ENCODE data around the gene TCERG1L. TPM values are rescaled to one million over a fixed set of nuclear protein-coding genes. Genes with fewer than 3 reads are reported as not detected.

Gene TCERG1L
- total RNA-seq, 1 experiment from 2014 or later: not detected

GRCh38 chr10:131071721-131072120, 239.8 kb downstream of the TCERG1L start:
- DNase-seq (ENCODE audit: low read depth): no peak

- DNase-seq (ENCODE audit: low read depth): no peak
Observed at GRCh38 chr10:131070856-131071255, 240.7 kb downstream of the TCERG1L start.

GRCh38 chr10:131068760-131069159, 242.8 kb downstream of the TCERG1L start:
- no peak for DNase-seq (ENCODE audit: low read depth)

DNA sequence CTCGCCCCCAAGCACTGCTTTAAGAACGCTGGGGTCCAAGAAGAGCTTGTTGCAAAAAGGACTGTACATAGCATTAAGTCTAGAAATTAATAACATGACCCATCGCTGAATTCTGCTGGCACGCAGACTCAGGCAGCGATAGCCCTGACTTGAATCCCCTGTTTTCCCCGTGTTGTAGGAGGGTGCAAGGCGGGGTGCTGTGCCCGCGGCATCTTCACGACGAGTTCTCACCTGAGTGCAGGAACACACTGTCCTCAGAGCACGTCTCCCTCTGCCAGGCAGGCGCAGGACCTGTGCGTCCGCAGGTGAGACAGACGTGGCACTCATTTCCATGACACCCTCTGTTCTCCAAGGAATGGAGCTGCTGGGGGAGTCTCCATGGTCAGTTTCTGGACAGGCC, 243.2 kb downstream of the TCERG1L start:
- DNase-seq (ENCODE audit: low read depth): no peak

DNA sequence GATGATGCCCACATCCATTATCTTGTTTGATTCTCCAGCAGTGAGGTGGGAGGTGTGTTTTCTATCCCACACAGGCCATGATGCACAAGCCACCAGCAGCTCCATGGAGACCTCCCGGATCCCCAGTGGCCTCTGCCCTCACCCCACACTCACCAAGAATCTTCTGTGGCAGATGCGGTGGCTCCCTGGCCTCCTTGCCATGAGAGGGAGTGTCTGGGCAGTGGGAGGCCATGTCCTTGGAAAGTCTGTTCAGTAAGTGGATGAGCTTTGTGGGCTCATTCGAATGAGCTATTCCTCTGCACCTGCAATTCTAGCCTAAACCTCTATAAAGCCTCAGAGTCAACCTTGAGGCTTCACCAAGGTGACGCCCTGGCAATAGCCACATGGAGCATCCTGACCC, 243.8 kb downstream of the TCERG1L start:
- no peak for DNase-seq (ENCODE audit: low read depth)

DNA sequence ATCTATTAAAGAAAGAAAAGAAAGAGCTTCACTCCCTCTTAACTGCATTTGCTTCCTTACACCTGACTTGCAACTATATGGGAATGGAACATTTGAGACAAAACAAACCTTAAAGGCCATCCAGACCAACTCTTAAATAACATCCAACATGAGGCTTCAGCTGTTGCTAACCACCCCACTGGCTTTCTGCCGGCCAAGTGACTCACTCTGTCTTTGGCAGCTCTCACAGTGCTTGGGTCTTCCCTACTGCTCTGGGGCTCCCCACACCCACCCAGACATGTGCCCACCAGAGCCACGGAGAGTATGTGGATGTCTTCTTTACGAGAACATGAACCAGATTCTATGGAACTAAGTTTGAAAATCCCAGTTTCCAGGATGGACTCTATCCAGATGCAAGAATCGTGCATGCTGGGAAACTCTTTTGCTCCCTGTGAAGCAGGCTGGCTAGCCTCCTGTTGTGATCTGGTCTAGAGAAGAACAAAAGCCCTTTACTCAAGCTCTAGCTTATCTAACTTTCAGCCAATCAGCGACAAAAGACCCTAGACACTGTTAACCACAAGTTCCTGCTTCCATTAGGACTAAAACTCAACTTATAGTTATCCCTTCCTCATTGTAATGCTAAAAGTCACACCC, 245.7 kb downstream of the TCERG1L start:
- no peak for DNase-seq (ENCODE audit: low read depth)

DNA sequence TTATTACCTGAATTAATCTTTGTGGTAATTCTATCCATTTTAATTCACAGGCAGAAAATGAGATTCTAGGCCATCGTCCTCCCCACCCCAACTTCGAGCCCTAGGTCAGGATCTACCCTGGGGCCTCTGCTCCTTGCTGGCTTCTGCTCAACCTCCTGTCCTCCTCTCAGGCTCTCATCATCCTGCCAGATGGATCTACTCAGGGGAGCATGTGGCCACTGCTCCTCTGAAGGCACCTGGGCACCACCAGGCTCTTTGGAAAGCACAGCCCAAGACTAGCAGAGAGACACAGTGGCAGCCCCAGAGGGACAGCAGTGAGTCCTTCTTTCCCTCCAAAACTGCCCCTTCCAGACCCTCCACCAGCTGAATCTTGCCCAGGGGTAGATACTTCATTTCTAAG, 248.2 kb downstream of the TCERG1L start:
- DNase-seq (ENCODE audit: low read depth): no peak

- no peak for DNase-seq (ENCODE audit: low read depth)
Observed at GRCh38 chr10:131062621-131063260, 248.8 kb downstream of the TCERG1L start.

- no peak for DNase-seq (ENCODE audit: low read depth)
Observed at GRCh38 chr10:131061216-131061615, 250.3 kb downstream of the TCERG1L start.

GRCh38 chr10:131059881-131060280, 251.6 kb downstream of the TCERG1L start:
- no peak for DNase-seq (ENCODE audit: low read depth)

DNA sequence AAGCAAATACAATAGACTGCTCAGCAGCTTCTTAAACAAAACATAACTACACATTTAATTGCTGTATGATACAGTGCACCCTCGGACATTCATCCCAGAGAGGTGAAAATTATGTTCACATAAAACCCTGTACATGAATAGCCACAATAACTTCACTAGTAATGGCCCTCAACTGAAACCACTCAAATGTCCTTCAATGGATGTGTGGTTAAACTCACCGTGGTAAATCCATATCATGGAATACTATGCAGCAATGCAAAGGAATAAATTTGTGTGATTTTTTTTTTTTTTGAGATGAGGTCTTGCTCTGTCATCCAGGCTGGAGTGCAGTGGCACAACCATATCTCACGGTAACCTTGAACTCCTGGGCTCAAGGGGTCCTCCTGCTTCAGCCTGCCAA, 252.7 kb downstream of the TCERG1L start:
- DNase-seq (ENCODE audit: low read depth): no peak

DNA sequence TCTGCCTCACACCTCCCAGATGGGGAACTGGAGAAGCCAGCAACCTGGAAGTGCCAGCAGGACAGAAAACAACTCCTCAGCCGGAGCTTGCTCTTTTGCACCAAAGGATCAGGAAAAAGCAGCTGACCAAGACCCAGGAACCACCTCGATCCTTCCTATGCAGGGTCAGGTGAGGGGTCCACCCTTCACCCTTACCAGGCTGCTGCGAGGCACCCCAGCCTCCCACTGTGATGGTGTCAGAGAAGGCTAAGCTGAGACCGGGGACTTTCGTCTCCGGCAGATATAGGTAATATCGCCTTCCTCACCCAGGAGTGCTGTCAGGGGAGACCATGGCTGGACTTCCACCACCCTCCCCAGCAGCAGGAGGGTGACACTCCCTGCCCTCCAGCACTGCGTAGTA, 254.7 kb downstream of the TCERG1L start:
- DNase-seq (ENCODE audit: low read depth): no peak

GRCh38 chr10:131056091-131056579, 255.4 kb downstream of the TCERG1L start:
- no peak for DNase-seq (ENCODE audit: low read depth)

GRCh38 chr10:131055437-131055836, 256.1 kb downstream of the TCERG1L start:
- DNase-seq (ENCODE audit: low read depth): no peak

DNA sequence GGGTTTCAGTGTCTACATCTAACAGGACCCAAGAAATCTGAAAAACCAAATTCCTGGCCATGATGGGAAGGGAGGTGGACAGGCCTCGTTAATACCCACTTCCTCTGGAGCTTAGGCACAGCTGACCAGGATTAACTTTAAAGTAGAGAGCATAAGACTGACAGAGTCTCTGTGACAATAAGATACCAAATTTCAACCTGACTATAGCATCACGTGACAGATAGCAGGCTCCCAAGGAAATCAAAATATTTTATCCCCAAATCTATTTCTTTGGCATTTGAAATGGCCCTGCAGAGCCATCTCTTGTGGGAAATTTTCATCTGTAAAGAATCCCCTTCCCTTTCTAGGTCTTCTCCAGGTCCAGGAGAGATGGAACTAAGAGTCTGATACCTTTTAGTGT, 258.3 kb downstream of the TCERG1L start:
- no peak for DNase-seq (ENCODE audit: low read depth)

DNA sequence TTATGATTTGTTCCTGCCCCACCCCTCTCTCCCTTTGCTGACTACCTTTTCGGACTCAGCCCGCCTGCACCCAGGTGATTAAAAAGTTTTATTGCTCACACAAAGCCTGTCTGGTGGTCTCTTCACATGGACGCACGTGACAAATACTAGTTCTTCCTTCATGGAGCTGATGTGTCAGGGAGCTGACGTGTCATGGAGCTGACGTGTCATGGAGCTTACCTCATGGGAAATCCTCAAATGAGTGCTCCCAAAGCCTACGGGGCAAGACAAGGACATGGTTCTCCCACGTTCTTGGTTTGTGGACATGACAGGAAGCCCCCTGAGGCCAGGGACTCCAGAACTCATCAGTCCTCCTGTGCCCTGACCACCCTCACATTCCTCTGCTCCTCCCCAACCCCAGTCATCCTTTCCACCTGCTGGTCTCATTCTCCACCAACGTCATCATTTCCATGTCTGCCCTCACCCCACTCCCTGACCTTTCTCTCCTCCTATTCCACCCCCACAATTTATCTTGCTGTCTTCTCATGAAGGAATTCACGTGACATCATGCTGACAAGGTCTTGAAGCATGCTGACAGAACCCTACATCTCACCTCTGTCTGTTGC, 261.3 kb downstream of the TCERG1L start:
- no peak for DNase-seq (ENCODE audit: low read depth)

DNA sequence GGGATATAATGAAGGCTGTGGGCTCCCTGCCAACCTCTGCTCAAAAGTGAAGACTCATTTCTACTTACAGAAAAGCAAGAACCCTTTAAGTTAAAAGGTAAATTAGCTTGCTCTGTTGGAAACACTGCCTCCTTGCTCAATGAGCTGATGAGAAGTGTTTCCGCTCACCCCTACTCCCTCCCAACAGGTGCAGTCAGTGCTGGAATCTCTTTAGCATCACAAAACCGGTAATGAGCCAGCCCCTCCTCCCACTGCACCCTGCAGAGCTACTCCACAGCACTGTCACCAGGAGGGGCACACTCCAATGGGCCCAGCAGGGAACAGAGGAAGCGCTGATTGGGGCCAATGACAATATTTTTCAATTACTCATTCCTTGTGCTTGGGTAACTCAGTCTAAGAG, 262.5 kb downstream of the TCERG1L start:
- no peak for DNase-seq (ENCODE audit: low read depth)

DNA sequence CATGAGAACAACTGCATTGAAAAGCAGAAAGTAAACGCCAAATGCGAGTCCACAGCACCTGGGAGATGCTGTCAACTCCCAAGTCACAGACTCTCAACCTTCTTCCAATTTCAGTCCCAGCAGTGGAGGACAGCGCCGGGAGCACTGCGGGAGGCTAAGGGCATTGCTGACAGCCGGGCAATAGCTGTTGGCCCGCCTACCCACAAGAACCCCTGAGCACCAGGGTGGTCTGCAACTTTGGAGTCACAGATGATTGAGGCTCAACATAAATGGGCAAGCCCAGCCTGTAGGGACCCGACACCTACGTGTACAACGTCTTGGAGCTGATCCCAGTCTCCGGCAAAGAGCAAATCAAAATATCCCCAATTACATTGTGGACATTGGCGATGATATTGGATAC, 262.9 kb downstream of the TCERG1L start:
- no peak for DNase-seq (ENCODE audit: low read depth)

GRCh38 chr10:131047501-131047900, 264.0 kb downstream of the TCERG1L start:
- DNase-seq (ENCODE audit: low read depth): no peak

GRCh38 chr10:131046194-131046593, 265.3 kb downstream of the TCERG1L start:
- no peak for DNase-seq (ENCODE audit: low read depth)

DNA sequence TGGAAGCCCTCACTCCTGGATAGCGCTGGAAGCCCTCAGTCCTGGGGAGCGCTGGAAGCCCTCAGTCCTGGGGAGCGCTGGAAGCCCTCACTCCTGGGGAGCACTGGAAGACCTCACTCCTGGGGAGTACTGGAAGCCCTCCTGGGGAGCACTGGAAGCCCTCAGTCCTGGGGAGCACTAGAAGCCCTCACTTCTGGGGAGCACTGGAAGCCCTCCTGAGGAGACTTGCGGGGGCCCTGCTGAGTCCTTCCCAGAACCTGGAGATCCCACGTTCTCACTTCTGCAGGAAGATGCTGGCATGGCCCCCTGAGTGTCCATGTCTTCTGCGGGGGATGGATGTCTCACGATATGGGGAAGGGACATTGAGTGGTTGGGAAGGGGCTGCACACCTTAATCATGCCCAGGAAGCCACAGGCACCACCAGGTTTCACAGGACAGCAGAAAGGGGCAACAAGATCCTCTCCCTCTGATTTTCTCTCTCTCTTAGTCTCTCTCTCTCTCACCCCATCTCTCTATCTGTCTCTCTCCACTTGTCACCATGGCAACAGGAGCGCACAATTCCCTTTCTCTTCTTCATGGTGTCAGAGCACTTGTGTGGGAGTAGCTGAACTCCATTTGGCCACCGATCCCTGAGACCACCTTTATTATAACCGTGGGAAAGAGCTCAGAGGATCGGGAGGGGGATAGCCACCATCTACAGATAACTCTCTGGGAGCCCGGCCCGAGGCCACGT, 267.0 kb downstream of the TCERG1L start:
- no peak for DNase-seq (ENCODE audit: low read depth)

DNA sequence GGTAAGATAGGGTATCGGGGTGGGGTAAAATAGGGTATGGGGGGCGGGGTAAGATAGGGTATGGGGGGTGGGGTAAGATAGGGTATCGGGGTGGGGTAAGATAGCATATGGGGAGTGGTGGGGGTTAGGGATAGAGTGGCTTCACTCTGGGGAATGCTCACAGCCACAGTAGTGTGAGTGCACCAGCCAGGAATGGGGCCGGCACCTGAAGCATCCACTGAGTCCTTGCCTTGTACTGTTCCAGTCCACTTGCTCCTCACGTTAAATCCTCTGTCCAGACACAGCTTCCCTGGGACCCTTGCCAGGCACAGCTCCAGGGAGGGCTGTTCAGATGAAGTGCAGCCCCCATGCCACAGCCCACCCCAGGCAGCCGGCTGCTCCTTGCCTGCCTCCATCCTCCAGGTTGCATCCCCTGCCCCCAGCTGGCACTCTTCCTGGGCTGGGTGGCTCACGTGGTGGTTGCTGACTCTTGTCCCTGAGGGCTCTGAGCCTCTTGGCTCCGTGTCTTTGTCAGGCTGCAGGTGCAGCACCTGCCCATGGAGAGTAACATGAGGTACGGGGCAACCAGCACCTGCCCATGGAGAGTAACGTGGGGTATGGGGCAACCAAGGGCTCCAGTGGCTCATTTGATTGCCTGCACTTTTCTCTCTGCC, 268.4 kb downstream of the TCERG1L start:
- peak; percentile 3 for DNase-seq (ENCODE audit: low read depth)

All from RPMI7951 (cell line).